ENCODE results near the gene RBP2.
"Not testable (repeated sequence)": the region's sequence is repeated elsewhere in the genome, so short reads cannot be mapped to it uniquely, and the experiment has no call there.

Gene RBP2

DNA sequence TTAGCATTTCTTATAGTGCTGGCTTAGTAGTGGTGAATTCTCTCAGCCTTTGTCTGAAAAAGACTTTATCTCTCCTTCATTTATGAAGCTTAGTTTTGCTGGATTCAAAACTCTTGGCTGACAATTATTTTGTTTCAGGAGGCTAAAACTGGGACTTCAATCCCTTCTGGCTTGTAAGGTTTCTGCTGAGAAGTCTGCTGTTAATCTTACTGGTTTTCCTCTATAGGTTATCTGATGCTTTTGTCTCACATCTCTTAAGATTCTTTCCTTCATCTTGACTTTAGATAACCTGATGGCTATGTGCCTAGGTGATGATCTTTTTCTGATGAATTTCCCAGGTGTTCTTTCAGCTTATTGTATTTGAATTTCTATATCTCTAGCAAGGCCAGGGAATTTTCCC lies 63.4 kb downstream of the RBP2 start:
- H3K27me3 ChIP-seq (ENCODE audit: control insufficient read depth in 1 of 2, insufficient read depth in 2 of 2, low read length in 2 of 2); H3K27ac ChIP-seq (ENCODE audit: low read depth, low read length); H3K9ac ChIP-seq (ENCODE audit: low read depth in 1 of 2, low read length in 2 of 2); H3K36me3 ChIP-seq (ENCODE audit: control insufficient read depth in 1 of 2, insufficient read depth in 2 of 2, low read length in 2 of 2); H3K4me3 ChIP-seq (ENCODE audit: low read depth in 1 of 2, low read length in 2 of 2); H3K4me1 ChIP-seq (ENCODE audit: control insufficient read depth in 1 of 2, insufficient read depth in 2 of 2, low read length in 2 of 2): not testable (repeated sequence)
- peaks cover 6 to 20% of the 10 kb centered on the region in 2 donors for H3K9me3 ChIP-seq (ENCODE audit: control insufficient read depth in 1 of 2, low read length in 2 of 2)

All from duodenal mucosa (tissue), 2 donors.